IMR-90 (cell line): ENCODE data around the gene TRAPPC2L. TPM values are rescaled to one million over a fixed set of nuclear protein-coding genes. Genes with fewer than 3 reads are reported as not detected.

ENCODE experiments used
- ATAC-seq: fragments of 200-7000 bp; cut with Tn5 transposase; 2 replicates; pipeline ENCODE4 v1.9.1; 2020; ENCODE audit warnings: low read depth, mild to moderate bottlenecking, moderate library complexity
- BruUV-seq: library from RNA; stranded (reverse); fragments of 400-500 nt; replicated peaks from 2 replicates; lab custom pipeline; 2021; lab: Mats Ljungman, UMichigan
- CTCF ChIA-PET: fragments of 300-600 bp; formaldehyde crosslinking; extraction: SDS; loops from one replicate; lab custom pipeline; 2021; ENCODE audit warnings: antibody characterized with exemption; lab: Yijun Ruan, JAX
- POLR2A ChIA-PET: fragments of 300-600 bp; sonication (Branson Sonifier 250); formaldehyde crosslinking; loops from one replicate; lab custom pipeline; 2022; ENCODE audit warnings: antibody characterized with exemption; ENCODE audit not compliant: unreplicated experiment; lab: Charles Lee
- DNase-seq: peaks from one replicate; pipeline ENCODE4 v3.0.0; 2013
- H2AFZ ChIP-seq: replicated peaks from 2 replicates; pipeline ENCODE3; 2013; ENCODE audit warnings: low read length, mild to moderate bottlenecking; ENCODE audit not compliant: poor library complexity
- H2AK5ac ChIP-seq: 2 replicates; pipeline ENCODE4 v1.6.1; 2013; ENCODE audit warnings: low read depth, low read length, inconsistent platforms
- H2AK9ac ChIP-seq: replicated peaks from 2 replicates; pipeline ENCODE3; 2013; ENCODE audit warnings: mild to moderate bottlenecking, low read depth, low read length, moderate library complexity; ENCODE audit not compliant: poor library complexity
- H2BK120ac ChIP-seq: 2 replicates; pipeline ENCODE4 v1.6.1; 2013; ENCODE audit warnings: low read depth, low read length, inconsistent platforms
- H2BK15ac ChIP-seq: 3 replicates; pipeline ENCODE4 v1.6.1; 2013; ENCODE audit warnings: low read depth, low read length, inconsistent platforms
- H2BK20ac ChIP-seq: 2 replicates; pipeline ENCODE4 v1.6.1; 2013; ENCODE audit warnings: low read depth, mild to moderate bottlenecking, inconsistent platforms, low read length, moderate library complexity
- H2BK5ac ChIP-seq: 2 replicates; pipeline ENCODE4 v1.6.1; 2013; ENCODE audit warnings: mild to moderate bottlenecking, low read depth, low read length, inconsistent platforms; ENCODE audit not compliant: poor library complexity, severe bottlenecking
- H3K14ac ChIP-seq: replicated peaks from 2 replicates; pipeline ENCODE4 v1.6.1; 2013; ENCODE audit warnings: low read depth, low read length, inconsistent platforms
- H3K18ac ChIP-seq: 2 replicates; pipeline ENCODE4 v1.6.1; 2013; ENCODE audit warnings: low read depth, low read length, control low read depth
- H3K23ac ChIP-seq: 2 replicates; pipeline ENCODE4 v1.6.1; 2013; ENCODE audit warnings: low read depth, low read length, inconsistent platforms
- H3K27ac ChIP-seq: 2 replicates; pipeline ENCODE4 v1.5.1; 2013; ENCODE audit warnings: mild to moderate bottlenecking, control low read depth, low read length; ENCODE audit not compliant: insufficient read depth
- H3K27me3 ChIP-seq: 2 replicates; pipeline ENCODE4 v1.6.1; 2013; ENCODE audit warnings: low read length; ENCODE audit not compliant: control insufficient read depth, insufficient read depth
- H3K36me3 ChIP-seq: 2 replicates; pipeline ENCODE4 v1.6.1; 2013; ENCODE audit warnings: low read length, mixed read lengths; ENCODE audit not compliant: control insufficient read depth, insufficient read depth
- H3K4ac ChIP-seq: 2 replicates; pipeline ENCODE4 v1.6.1; 2013; ENCODE audit warnings: low read depth, low read length, inconsistent platforms
- H3K4me1 ChIP-seq: 2 replicates; pipeline ENCODE4 v1.6.1; 2013; ENCODE audit warnings: low read length, mixed read lengths; ENCODE audit not compliant: control insufficient read depth, insufficient read depth
- H3K4me2 ChIP-seq: 2 replicates; pipeline ENCODE4 v1.6.1; 2013; ENCODE audit warnings: low read depth, mild to moderate bottlenecking, control low read depth, low read length, moderate library complexity
- H3K4me3 ChIP-seq: 2 replicates; pipeline ENCODE4 v1.5.1; 2013; ENCODE audit warnings: low read depth, mild to moderate bottlenecking, control low read depth, low read length, moderate library complexity; ENCODE audit not compliant: insufficient read depth
- H3K56ac ChIP-seq: 2 replicates; pipeline ENCODE4 v1.6.1; 2013; ENCODE audit warnings: low read length, inconsistent platforms; ENCODE audit not compliant: insufficient read depth; ENCODE audit errors: extremely low read depth
- H3K79me1 ChIP-seq, 2 experiments: 2 replicates each; pipeline ENCODE4 v1.6.1; 2013; ENCODE audit warnings: low read length in 2 of 2, inconsistent platforms in 1 of 2, low read depth in 1 of 2
- H3K9ac ChIP-seq: 2 replicates; pipeline ENCODE4 v1.6.1; 2013; ENCODE audit warnings: low read depth, low read length, control low read depth
- H3K9me1 ChIP-seq: 2 replicates; pipeline ENCODE4 v1.6.1; 2013; ENCODE audit warnings: low read length, inconsistent platforms; ENCODE audit not compliant: insufficient read depth
- H3K9me3 ChIP-seq: 2 replicates; pipeline ENCODE4 v1.6.1; 2013; ENCODE audit warnings: low read length; ENCODE audit not compliant: control insufficient read depth, insufficient read depth
- H4K20me1 ChIP-seq: 2 replicates; pipeline ENCODE4 v1.6.1; 2013; ENCODE audit warnings: low read length, inconsistent platforms; ENCODE audit not compliant: insufficient read depth
- H4K5ac ChIP-seq: 2 replicates; pipeline ENCODE4 v1.6.1; 2013; ENCODE audit warnings: mild to moderate bottlenecking, low read depth, low read length, control low read depth
- H4K8ac ChIP-seq, 2 experiments: 2 replicates each; pipeline ENCODE4 v1.6.1; 2013; ENCODE audit warnings: low read depth in 2 of 2, low read length in 2 of 2, control low read depth in 1 of 2, inconsistent platforms in 1 of 2
- H4K91ac ChIP-seq: 2 replicates; pipeline ENCODE4 v1.6.1; 2013; ENCODE audit warnings: low read depth, low read length, inconsistent platforms; ENCODE audit not compliant: insufficient read depth
- SMC3 ChIP-seq: fragments of 150-350 bp; IDR thresholded peaks from 2 replicates; pipeline ENCODE4 v1.6.1; 2016; ENCODE audit warnings: low read depth, mild to moderate bottlenecking, antibody characterized with exemption, low read length, moderate library complexity
- WGBS, 2 experiments: methylation state at CpG; one replicate each; pipeline versions ENCODE4 v1.1.5 to v1.1.7; 2013; ENCODE audit warnings: missing lambda C conversion rate in 2 of 2; ENCODE audit not compliant: insufficient read length in 1 of 2; ENCODE audit errors: extremely low coverage in 2 of 2; 5-methylcytosine and 5-hydroxymethylcytosine counted together
- dilution Hi-C: fragments of 300-500 bp; cut with HindIII; formaldehyde crosslinking; loops from one replicate; pipeline ENCODE4 v1.14.3; 2018; ENCODE audit warnings: low sequenced_read_pairs; ENCODE audit not compliant: unreplicated experiment
- in situ Hi-C: fragments of 300-500 bp; cut with MboI; formaldehyde crosslinking; loops from 3 replicates; pipeline ENCODE4 v1.14.3; 2019; ENCODE audit warnings: low sequenced_read_pairs, inconsistent platforms, mixed read lengths
- intact Hi-C: fragments of 100-400 bp; cut with micrococcal nuclease; formaldehyde crosslinking; loops from 2 replicates; pipeline ENCODE4 v1.10.0; 2022
- polyA plus RNA-seq, 3 experiments: library from polyadenylated mRNA; depleted of rRNA; stranded (reverse); fragments of >200 nt; gene quantifications; 2 replicates each; pipeline ENCODE4 v1.2.3, GENCODE V29; 2012; ENCODE audit warnings: low replicate concordance in 1 of 3
- total RNA-seq: library from RNA; depleted of rRNA; stranded (reverse); fragments of >200 nt; gene quantifications from 2 replicates; pipeline ENCODE4 v1.2.3, GENCODE V29; 2012

The TRAPPC2L gene
- total and polyA plus RNA-seq, 2 of the 4 experiments (the other 2 are of a cell fraction), result 102 to 109 TPM

- in situ Hi-C loops, result no loop called here
- Histone ChIP-seq H3K27ac (no peak overlapping the region), H4K20me1 (peaks cover 23% of the 10 kb centered on the region), H3K23ac (0 out of 2 replicates have a peak overlapping the region, but pooled peaks have one; percentile 53), H2AFZ (no peak overlapping the region), H3K9me1 (no peaks in the 10 kb centered on the region), H3K56ac (no peak overlapping the region), H2AK5ac (peak overlapping the region; percentile 77; the same call in 1 of the 2 replicates), H3K9me3 (no peaks in the 10 kb centered on the region), H4K8ac (no peak overlapping the region), H3K9ac (no peak overlapping the region), H3K36me3 (peaks cover 19% of the 10 kb centered on the region), H3K4me3 (no peak overlapping the region), H3K14ac (peak overlapping the region; percentile 29; the same call in 1 of the 2 replicates), H3K4me2 (peak overlapping the region; percentile 90; the same call in 1 of the 2 replicates), H2AK9ac (peak overlapping the region; percentile 100), H4K91ac (no peak overlapping the region), H3K27me3 (no peaks in the 10 kb centered on the region), H2BK20ac (no peak overlapping the region), H3K4me1 (peaks cover 15% of the 10 kb centered on the region), H3K79me1 (peaks cover 10 to 46% of the 10 kb centered on the region in 2 experiments; a peak in 3 of 4 replicates), H2BK120ac (no peak overlapping the region), H2BK5ac (no peak overlapping the region), H3K18ac (no peak overlapping the region), H4K5ac (no peak overlapping the region), H2BK15ac (no peak overlapping the region), H3K4ac (peak overlapping the region; percentile 61; the same call in 1 of the 2 replicates)
- POLR2A ChIA-PET, result no interaction called here
- dilution Hi-C loops, result no loop called here
- intact Hi-C loops, result loop anchor here (5.0 kb wide), 1 partner anchor 408 kb away; the partner anchor contains the start of gene ZNF778
- BruUV-seq, result no TSS peak
- DNase-seq, result no peak
- TF ChIP-seq SMC3, result no peak
- WGBS, 2 experiments, result no CpG with 5 or more reads among the region's 10 CpGs
- ATAC-seq, result no peak
- CTCF ChIA-PET, result interaction anchor here (1.8 kb wide), 1 partner anchor 48 kb away, joined by 7 read pairs; the partner anchor contains the start of genes GALNS and TRAPPC2L
Measured at GRCh38 chr16:88809676-88810165, 47.2 kb upstream of the TRAPPC2L start.
